GM19239 (cell line): ENCODE data around the gene NDOR1.
A peak's percentile ranks its signal among the peaks of the same experiment; 100 is the strongest.
"Not testable (repeated sequence)": the region's sequence is repeated elsewhere in the genome, so short reads cannot be mapped to it uniquely, and the experiment has no call there.

Experiments
- DNase-seq: peaks from one replicate; pipeline ENCODE4 v3.0.0; 2011; ENCODE audit warnings: low spot score; ENCODE audit not compliant: insufficient read length
- FAIRE-seq: peaks from 2 replicates; lab custom pipeline; 2011; peaks lifted over from hg19 to GRCh38; lab: Jason Lieb, UNC

The NDOR1 gene

DNA sequence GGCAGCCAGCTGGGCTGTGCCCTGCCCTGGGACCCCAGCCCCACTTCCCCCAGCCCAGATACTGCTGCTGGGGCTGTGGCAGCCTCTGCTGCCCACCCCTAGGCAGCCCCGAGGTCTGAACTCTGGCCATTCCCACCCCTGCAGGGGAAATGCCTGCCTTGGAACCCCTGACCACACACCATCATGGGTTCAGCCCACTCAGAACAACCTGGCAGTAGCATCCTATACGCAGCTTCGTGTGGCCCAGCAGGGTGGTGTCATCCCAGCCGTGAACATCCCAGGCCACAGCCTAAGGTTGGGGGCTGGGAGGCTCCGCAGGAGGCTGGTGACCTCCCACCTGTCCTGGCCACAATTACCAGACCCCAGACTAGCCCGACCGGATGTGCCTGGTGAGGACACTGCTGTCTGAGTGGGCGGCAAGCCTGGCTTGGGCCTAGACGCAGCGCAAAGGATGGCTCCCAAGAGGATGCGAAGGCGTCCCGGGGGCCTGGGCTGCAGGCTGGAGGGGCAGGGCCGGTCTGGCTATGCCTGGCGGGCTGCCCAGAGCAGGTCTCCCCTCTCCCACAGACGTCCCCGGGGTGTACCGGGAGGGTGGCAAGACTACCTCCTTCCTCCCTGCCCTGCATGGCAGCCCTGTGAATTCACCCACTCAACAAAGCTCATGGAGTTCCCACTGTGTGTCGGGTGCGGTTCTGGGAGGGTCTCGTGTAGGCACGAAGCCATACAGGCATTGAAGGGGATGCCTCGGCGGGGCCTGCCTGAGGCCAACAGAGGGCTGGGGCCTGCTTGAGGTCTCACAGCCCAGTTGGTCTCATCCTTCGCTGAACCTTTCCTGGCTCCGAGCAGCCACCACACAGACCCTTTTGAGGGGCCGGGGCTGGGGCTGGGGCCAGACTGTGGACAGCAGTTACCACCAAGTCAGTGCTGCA is 23.7 kb downstream of the NDOR1 start:
- FAIRE-seq = no peak
- no peak for DNase-seq

DNA sequence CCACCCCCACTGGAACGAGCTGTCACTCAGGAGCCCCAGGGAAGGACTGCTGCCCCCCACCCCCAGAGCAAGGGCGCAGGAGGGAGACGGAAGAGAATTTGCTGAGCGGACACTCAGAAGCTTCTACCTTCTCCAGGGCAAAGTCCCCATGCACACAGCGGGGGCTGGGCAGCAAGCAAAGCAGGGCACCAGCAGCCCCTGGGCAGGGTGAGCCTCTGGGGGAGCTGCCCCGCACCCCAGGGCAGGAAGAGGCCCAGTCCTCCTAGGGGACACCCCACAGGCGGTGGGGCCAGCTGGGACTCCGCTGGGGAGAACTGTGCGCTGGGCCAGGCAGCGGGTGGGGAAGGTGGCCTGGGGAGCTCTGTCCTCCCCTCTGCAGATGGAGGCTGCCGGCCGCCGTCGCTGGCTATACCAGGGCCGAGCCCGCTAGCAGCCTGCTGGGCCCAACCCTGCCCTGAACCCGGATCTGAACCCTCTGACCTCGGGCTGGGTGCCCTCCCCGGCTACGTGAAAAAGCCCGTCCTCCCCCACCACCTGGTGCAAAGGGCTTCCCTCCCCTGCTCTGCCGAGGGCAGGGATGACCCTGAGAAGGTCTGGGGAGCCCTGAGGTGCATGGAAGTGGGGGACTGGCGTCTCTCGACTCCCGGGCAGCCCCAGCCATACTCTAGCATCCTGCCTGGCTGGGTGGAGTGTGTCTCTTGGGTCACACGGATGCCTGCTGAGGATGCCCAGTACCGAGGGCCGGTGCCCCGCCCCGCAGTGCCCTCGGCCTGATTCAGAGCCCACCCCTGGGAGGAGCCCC is 24.6 kb downstream of the NDOR1 start:
- no peak for DNase-seq

DNA sequence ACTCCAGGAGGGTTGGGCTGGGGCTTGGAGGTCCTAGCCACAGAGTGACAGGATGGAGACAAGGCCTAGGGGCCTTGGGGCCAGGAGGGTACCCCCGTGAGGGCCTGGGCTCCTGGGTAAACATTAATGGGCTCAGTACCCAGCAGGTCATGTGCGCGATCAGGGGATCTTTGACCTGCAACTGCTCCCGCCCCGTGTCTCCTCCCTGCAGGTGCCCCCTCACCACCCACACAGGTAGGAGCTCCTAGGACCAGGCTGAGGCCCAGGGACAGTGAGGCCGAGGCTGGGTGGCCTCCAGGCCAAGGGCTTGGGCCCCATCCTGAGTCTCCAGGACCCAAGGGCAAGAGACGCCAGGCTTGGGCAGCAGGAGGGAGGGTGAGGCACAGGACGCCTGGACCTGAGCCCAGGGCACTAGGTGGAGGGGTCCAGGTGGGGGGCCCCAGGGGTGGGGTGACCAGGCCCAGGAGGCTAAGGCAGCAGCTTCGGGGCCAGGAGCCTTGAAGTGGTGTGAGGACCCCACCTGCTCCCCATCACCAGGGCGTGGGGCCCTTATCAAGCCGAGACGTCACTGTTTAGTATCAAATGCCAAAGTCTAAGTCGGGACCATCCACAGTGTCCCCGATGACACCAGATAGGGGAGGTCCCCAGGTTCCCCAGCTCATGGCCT is 25.3 kb downstream of the NDOR1 start, which contains the start of gene SLC34A3:
Gene SLC34A3 (plus strand): TSS at position 197 of the 667 bp plus-strand sequence. CDS start 802 bp downstream, outside the sequence.
- DNase-seq (no peak), FAIRE-seq (no peak)

More for the DNA sequence above, 24.6 kb downstream of the NDOR1 start:
- no peak for FAIRE-seq

DNA sequence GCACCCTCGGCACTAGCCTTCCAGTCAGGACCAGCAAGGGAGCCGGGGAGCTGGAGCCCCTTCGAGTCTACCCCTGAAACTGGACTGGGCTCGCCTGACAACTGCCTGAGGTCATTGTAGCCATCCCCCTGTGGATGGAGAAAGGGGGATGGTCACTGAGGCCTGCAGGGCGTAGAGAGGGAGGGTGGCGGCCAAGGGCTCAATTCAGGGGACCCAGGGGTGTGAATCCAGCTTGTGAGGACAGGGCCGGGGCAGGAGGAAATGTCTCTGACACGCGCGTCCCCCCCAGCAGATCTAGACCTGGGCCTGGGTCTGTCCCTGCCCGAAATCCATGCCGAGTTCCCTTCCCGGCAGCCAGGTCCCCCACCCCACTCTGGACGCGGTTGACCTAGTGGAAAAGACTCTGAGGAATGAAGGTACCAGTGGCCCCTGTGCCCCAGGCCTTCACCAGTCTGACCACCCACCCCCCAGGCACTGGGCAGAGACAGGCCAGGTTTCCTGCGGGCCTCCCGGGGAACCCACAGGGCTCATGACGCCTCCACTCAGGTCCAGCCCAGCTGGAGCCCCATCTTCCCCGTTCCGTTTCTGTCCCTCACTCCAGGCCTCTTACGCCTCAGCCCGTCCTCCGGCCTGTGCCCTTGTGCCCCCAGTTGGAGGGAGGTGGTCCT is 26.0 kb downstream of the NDOR1 start:
- no peak for FAIRE-seq
- DNase-seq = no peak

DNA sequence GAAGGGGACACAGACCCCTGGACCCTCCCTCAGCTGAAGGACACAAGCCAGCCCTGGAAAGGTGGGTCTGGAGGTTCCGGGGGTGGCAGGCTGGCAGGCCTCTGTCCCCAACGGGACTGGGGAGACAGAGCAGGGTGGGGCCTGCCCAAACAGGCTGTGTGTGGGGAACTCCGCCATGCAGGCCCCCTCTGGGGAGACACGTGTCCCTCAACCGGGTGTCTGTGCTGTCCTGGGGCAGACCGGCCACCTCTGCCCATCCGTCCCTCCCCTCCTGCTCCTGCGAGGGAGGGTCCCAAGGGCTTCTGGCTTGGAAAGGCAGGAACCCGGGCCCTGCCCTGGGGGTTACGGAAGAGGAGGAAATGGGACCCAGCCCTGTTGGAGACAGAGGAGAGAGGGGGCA is 26.6 kb downstream of the NDOR1 start:
- DNase-seq = no peak

DNA sequence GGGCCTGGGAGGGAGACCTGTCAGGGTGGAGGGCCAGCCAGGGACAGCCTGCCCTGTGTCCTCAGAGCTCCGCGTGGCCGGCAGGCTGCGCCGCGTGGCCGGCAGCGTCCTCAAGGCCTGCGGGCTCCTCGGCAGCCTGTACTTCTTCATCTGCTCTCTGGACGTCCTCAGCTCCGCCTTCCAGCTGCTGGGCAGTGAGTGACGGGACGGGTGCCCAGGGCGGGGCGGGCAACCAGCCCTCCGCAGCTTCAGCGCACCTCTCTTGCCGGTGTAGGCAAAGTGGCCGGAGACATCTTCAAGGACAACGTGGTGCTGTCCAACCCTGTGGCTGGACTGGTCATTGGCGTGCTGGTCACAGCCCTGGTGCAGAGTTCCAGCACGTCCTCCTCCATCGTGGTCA is 27.0 kb downstream of the NDOR1 start:
- FAIRE-seq (no peak), DNase-seq (no peak)

More for the DNA sequence above, 26.6 kb downstream of the NDOR1 start:
- no peak for FAIRE-seq

DNA sequence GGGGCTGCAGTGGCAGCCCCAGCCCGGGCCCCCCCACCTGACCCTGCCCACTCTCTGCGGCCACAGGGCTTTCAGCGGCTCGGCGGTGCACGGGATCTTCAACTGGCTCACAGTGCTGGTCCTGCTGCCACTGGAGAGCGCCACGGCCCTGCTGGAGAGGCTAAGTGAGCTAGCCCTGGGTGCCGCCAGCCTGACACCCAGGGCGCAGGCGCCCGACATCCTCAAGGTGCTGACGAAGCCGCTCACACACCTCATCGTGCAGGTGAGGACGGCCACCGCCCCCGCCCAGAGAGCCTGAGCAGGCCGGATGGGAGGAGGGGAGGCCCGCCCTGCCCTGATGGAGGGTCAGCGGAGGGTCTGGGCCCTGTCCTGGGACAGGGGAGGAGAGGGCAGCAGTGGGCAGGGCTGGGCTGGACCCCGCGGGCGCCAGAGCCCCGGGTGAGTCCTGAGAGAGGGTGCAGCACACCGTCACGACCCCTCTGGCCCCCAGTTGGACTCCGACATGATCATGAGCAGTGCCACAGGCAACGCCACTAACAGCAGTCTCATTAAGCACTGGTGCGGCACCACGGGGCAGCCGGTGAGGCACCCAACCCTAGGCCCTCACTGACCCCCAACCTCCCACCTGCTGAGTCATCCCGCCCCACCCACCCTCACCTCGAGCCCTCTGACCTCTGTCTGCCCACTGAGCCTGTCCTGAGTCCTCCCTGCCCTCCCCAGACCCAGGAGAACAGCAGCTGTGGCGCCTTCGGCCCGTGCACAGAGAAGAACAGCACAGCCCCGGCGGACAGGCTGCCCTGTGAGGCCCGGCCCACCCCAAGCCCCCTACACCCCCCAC is 27.9 kb downstream of the NDOR1 start:
- no peak for FAIRE-seq

DNA sequence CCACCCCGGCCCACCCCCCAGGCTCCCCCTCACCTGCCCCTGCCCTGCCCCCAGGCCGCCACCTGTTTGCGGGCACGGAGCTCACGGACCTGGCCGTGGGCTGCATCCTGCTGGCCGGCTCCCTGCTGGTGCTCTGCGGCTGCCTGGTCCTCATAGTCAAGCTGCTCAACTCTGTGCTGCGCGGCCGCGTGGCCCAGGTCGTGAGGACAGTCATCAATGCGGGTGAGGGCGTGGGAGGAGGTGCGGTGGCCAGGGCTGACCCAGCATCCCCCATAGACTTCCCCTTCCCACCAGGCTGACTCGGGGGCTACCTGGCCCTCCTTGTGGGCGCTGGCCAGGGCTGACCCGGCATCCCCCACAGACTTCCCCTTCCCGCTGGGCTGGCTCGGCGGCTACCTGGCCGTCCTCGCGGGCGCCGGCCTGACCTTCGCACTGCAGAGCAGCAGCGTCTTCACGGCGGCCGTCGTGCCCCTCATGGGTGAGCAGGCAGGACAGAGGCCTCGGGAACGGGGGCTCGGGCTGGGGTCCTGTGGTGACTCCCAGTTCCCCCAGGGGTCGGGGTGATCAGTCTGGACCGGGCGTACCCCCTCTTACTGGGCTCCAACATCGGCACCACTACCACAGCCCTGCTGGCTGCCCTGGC is 28.7 kb downstream of the NDOR1 start:
- DNase-seq = no peak
- no peak for FAIRE-seq

More for the DNA sequence above, 27.9 kb downstream of the NDOR1 start:
- DNase-seq = no peak

DNA sequence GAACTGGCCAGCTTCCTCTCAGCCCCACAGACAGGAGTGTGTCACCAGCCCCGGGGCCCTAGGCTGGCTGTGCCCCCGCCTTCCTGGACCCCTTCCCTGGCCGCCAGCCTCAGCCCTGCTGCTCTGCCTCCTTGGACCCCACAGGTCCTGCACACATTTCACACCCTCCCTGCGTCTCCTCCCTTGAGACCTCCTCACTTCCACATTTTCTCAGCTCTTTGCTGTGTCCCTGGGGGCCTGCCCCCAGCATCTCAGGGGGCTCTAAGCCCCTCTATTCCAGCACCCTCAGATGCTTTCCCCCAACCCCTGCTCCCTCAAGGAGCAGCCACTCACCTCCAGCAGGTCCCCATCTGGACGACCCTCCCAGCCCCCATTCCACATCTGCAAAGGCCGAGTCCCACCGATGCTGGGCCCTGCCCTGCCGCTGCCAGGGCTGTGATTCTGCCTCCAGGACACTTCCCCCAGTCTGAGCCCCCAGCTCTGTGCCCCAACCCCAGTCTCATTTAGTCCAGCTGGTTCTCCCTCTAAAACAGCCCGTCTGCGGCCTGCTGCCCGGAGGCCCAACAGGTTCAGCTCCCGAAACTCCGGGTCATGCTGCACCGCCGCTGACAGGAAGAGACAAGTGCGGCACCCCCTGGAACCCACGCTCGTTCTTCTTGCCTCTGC is 29.4 kb downstream of the NDOR1 start:
- DNase-seq (no peak), FAIRE-seq (no peak)

DNA sequence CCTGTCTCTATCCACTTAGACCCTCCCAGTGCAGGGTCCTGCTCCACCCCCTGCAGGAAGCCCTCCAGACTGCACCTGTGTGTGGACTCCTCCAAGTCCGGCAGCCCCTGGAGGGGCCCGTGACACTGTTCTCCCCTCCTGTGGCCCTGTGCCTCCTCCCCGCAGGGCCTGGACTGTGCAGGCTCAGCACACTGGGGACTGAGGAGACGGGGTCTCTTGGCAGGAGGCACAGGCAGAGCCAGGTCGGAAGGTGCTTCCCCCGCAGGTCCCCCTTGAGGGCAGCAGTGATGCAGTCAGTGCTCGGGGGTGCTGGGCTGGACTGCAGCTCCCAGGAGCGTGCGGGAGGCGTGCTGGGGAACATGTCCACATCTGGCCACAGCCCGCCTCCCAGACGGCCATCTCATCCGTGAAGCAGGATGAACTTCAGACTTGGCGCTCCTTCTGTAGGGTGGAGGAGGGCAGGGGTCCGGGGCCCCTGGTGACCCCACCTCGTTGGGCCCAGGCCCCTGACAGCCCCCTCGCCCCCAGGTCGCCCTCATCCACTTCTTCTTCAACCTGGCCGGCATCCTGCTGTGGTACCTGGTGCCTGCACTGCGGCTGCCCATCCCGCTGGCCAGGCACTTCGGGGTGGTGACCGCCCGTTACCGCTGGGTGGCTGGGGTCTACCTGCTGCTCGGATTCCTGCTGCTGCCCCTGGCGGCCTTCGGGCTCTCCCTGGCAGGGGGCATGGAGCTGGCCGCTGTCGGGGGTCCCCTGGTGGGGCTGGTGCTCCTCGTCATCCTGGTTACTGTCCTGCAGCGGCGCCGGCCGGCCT is 30.1 kb downstream of the NDOR1 start:
- DNase-seq (no peak), FAIRE-seq (no peak)

DNA sequence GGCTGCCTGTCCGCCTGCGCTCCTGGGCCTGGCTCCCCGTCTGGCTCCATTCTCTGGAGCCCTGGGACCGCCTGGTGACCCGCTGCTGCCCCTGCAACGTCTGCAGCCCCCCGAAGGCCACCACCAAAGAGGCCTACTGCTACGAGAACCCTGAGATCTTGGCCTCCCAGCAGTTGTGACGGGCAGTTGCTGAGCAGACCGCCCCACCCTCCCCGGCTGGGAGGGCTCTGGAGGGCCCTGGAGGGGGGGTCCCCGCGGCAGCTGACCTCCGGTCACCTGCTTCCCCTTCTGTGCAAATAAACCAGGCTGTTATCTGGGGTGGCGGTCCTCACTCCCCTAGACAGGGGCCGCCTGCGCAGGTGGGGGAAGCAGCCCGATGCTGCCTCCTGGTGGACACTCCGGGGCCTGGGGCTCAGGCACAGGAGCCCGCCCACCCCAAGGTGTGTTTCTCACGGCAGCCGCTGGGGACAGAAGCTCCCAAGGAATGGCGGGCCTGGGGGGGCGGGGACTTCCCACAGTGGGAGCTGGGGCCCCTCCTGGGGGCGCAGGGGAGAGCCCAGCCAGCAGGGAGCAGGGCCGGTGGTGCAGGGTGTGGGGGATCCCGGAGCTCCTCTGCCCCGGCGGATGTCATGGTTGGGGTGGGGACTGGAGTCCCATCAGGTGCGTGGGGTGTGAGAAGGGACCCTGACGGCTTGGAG is 30.9 kb downstream of the NDOR1 start:
- peak; percentile 100 for DNase-seq
- peak; percentile 64 for FAIRE-seq

DNA sequence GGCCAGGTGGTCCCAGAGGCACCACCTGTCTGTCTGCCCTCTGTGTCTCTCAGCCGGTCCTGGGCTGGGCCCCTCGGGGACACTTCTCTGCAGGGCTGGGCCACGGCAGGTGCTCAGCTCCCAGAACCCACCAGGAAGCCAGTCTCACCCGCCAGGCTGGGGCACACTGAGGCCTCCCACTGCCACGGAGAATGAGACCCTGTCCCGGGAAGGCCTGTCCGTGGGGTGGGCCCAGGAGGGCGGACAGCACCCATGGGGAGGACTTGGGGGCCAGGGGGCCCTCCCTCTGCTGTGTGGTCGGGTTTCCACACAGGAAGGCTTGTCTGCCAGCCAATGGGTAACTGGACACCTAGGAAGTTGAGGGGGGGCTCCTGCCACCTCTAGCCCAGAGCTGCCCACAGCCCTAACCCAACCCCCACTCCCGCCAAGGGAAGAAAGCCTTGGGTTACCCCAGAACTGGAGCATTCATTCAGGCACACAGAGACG is 31.5 kb downstream of the NDOR1 start:
- FAIRE-seq = no peak
- DNase-seq = no peak

DNA sequence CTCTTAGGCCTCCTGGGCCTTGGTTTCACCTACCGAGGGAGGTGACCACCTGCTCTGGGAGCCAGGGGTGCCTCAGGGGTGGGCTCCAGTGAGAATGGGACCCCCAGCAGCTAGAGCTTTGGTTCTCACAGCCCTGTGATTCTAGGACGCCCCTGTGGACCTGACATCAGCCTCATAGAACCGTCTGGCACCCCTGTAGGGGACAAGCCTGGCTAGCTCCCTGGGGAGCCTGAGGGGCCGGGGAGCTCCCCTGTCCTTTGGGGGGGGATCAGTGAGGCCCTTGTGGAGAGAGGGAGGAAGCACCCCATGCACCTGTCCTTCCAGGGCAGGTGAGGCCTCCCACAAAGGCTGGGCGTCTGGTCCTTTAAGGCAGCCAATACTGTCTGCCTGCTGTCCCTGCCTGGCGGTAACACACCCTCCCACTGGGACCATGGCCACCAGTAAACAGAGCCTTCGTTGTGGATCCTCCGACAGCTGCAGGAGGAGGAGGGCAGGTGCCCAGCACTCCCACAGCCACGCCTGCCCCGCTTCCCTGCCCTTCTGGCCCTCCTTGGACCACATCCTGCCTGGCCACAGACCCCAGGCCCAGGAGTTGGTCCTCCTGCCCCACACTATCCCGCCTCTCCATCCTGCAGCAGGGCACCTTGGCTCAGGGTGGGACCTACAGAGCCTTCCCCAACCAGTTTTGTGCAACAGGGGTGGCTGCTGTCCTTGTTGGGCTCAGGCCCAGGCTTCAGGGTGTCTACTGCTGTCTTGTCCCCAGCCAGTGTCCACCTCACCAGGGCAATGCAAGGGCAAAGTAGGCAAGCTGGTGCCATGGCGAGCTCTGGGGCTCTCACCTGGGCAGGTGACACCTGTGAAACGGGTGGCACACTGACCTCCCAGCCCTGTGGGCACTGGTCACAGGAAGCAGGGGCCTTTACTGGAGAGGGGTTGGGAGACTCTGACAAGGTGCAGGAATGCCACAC is 32.5 kb downstream of the NDOR1 start:
- FAIRE-seq (no peak), DNase-seq (no peak)

DNA sequence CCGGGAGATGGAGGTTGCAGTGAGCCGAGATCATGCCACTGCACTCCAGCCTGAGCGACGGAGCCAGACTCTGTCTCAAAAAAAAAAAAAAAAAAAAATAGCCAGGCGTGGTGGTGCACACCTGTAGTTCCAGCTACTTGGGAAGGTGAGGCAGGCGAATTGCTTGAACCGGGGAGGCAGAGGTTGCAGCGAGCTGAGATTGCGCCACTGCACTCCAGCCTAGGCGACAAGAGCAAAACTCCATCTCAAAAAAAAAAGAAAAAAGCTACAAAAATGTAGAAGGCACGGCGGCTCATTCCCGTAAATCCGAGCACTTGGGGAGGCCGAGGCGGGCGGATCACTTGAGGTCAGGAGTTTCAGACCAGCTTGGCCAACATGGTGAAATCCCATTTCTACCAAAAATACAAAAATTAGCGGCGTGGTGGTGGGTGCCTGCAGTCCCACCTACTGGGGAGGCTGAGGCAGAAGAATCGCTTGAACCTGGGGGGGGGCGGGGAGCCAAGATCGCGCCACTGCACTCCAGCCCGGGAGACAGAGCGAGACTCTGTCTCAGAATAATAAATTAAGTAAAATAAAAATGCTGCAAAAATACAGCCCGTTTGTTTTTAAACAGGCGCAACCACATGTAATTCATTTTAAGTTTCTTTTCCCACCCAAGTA is 34.2 kb downstream of the NDOR1 start:
- not testable (repeated sequence) for FAIRE-seq

DNA sequence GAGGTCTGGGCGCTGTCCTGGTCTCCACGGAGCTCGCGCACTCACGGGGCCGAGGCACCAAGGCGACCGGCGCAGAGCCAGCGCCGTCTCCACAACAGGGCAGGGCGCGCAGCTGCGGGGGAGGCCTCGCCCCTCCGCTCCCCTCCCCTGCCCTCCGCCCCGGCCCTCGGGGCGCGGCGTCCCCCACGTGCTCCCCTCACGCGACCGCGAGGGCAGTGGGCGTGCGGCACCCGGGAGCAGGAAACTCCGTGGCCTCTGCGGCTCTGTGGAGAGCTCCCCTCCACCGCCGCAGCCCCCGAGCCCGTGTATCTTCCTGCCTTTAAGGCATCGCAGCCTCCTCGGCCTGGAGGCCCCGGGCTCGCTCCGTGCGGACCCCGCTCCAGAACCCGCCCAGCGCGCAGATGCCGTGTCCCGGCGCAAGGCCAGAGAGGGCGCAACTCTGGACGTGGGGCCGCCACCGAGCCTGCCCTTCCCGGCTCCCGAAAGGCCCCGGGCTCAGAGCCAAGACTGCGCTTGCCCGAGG is 34.9 kb downstream of the NDOR1 start:
- peak; percentile 68 for FAIRE-seq
- DNase-seq = no peak

More for the DNA sequence above, 34.2 kb downstream of the NDOR1 start:
- DNase-seq = not testable (repeated sequence)
